Keratinocyte (primary cell): ENCODE measurements around the gene ARHGDIB. TPM values are rescaled to one million over a fixed set of nuclear protein-coding genes. Genes with fewer than 3 reads are reported as not detected.

Experiments used
- DNase-seq: peaks from one replicate; pipeline ENCODE4 v3.0.0-alpha.2; 2011; ENCODE audit warnings: low read depth, missing footprints, low spot score
- FAIRE-seq: peaks from 2 replicates; lab custom pipeline; 2011; peaks lifted over from hg19 to GRCh38; lab: Jason Lieb, UNC
- H2AFZ ChIP-seq: 2 replicates; pipeline ENCODE4 v1.6.0; 2012; ENCODE audit warnings: low read length, control low read depth, inconsistent platforms; ENCODE audit not compliant: control insufficient read depth
- H3K27ac ChIP-seq: 2 replicates; pipeline ENCODE4 v1.5.1; 2011; ENCODE audit warnings: low read length; ENCODE audit not compliant: control insufficient read depth, insufficient read depth
- H3K27me3 ChIP-seq: 3 replicates; pipeline ENCODE4 v1.6.0; 2011; ENCODE audit warnings: low read length; ENCODE audit not compliant: control insufficient read depth, insufficient read depth; ENCODE audit errors: extremely low read depth
- H3K36me3 ChIP-seq, 2 experiments: 2 replicates in 1 of 2; 3 replicates in 1 of 2; pipeline ENCODE4 v1.5.1; 2011; ENCODE audit warnings: low read length in 2 of 2, mild to moderate bottlenecking in 1 of 2; ENCODE audit not compliant: control insufficient read depth in 2 of 2, insufficient read depth in 2 of 2; ENCODE audit errors: extremely low read depth in 1 of 2
- H3K4me1 ChIP-seq: 3 replicates; pipeline ENCODE4 v1.5.1; 2011; ENCODE audit warnings: low read length; ENCODE audit not compliant: control insufficient read depth, insufficient read depth; ENCODE audit errors: extremely low read depth
- H3K4me2 ChIP-seq: 3 replicates; pipeline ENCODE4 v1.6.0; 2011; ENCODE audit warnings: low read depth, low read length; ENCODE audit not compliant: control insufficient read depth, insufficient read depth; ENCODE audit errors: extremely low read depth
- H3K4me3 ChIP-seq, 3 experiments: fragments of 200-600 bp in 1 of 3; sonication (generic) in 1 of 3; 2 replicates in 2 of 3; 3 replicates in 1 of 3; pipeline ENCODE4 v1.5.1; 2011 to 2016; ENCODE audit warnings: low read length in 3 of 3, mild to moderate bottlenecking in 3 of 3, control low read depth in 2 of 3, inconsistent platforms in 1 of 3, low read depth in 1 of 3, mixed read lengths in 1 of 3, mixed run types in 1 of 3, moderate library complexity in 1 of 3; ENCODE audit not compliant: control insufficient read depth in 2 of 3, insufficient read depth in 2 of 3; ENCODE audit errors: extremely low read depth in 1 of 3
- H3K79me2 ChIP-seq: 2 replicates; pipeline ENCODE4 v1.6.0; 2012; ENCODE audit warnings: low read length; ENCODE audit not compliant: control insufficient read depth, insufficient read depth
- H3K9ac ChIP-seq: 3 replicates; pipeline ENCODE4 v1.6.0; 2011; ENCODE audit warnings: low read length; ENCODE audit not compliant: control insufficient read depth, insufficient read depth; ENCODE audit errors: extremely low read depth
- H3K9me1 ChIP-seq: 3 replicates; pipeline ENCODE4 v1.6.0; 2011; ENCODE audit warnings: low read length; ENCODE audit not compliant: control insufficient read depth, insufficient read depth; ENCODE audit errors: extremely low read depth
- H3K9me3 ChIP-seq: 2 replicates; pipeline ENCODE4 v1.5.1; 2012; ENCODE audit warnings: low read depth, low read length; ENCODE audit not compliant: control insufficient read depth
- H4K20me1 ChIP-seq: 3 replicates; pipeline ENCODE4 v1.6.0; 2011; ENCODE audit warnings: low read length; ENCODE audit not compliant: control insufficient read depth, insufficient read depth; ENCODE audit errors: extremely low read depth
- EZH2 ChIP-seq: IDR thresholded peaks from one replicate; pipeline ENCODE4 v1.6.1; 2012; ENCODE audit warnings: inconsistent platforms, mild to moderate bottlenecking, low read length, moderate library complexity
- dilution Hi-C: fragments of 300-500 bp; cut with MboI; formaldehyde crosslinking; loops from one replicate; pipeline ENCODE4 v1.7.0; 2020; ENCODE audit warnings: low sequenced_read_pairs; ENCODE audit not compliant: extremely low pct_ligation_motif_present
- polyA plus RNA-seq, 5 experiments: library from polyadenylated mRNA; depleted of rRNA in 3 of 5; stranded (reverse) in 3 of 5; stranded (forward) in 1 of 5; unstranded in 1 of 5; fragments of >200 nt; gene quantifications; 1 replicate in 1 of 5; 2 replicates in 3 of 5; 3 replicates in 1 of 5; pipeline versions ENCODE4 v1.2.1 to v1.2.3, GENCODE V29; 2011 to 2012; ENCODE audit warnings: missing spikeins in 2 of 5, low read depth in 1 of 5, low replicate concordance in 1 of 5
- TF ChIP-seq, protein P1 (sequence below), 3 experiments: IDR thresholded peaks in 1 of 3; conservative IDR thresholded peaks in 1 of 3; optimal IDR thresholded peaks in 1 of 3; 2 replicates in 2 of 3; 3 replicates in 1 of 3; pipeline versions ENCODE3 to v1.5.1; 2011; ENCODE audit warnings: low read length in 3 of 3, mild to moderate bottlenecking in 3 of 3, moderate library complexity in 2 of 3, control low read depth in 1 of 3, inconsistent platforms in 1 of 3; ENCODE audit not compliant: insufficient read depth in 2 of 3; ENCODE audit errors: extremely low read depth in 1 of 3

Gene ARHGDIB
- polyA plus RNA-seq, 1 donor (not counting 4 experiments of a cell fraction or from before 2014, with no cell fraction given), result 164 TPM

DNA sequence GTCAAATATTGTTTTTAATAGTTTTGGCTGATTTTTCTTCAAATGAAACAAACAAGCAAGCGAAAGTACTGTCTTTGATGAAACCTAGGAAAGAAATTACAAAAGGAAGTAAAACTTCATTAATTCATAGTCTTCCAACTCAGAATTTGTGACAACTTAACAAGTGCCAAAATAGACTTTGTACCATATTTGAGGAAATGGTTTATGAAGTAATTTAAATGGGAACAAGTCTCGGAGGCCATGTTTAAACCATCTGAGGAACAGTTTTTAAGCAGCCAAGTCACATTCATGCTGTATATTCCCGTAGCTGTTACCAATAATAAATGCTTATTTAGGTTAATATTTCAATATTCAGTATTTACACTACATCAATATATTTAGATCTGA is 745 bp upstream of the ARHGDIB start:
- Histone ChIP-seq H3K79me2 (peaks cover 19% of the 10 kb centered on the region), H3K27ac (peak overlapping the region; percentile 88), H3K4me2 (peak overlapping the region; percentile 89), H3K36me3 (no peaks in the 10 kb centered on the region), H3K4me1 (peaks cover 22% of the 10 kb centered on the region), H3K9me1 (no peaks in the 10 kb centered on the region), H3K27me3 (no peaks in the 10 kb centered on the region), H2AFZ (peak overlapping the region; percentile 64), H3K9ac (peak overlapping the region; percentile 80), H3K9me3 (no peaks in the 10 kb centered on the region), H3K4me3 (peak overlapping the region in 2 of 3 experiments; percentile 79 to 83), H4K20me1 (no peaks in the 10 kb centered on the region)
- FAIRE-seq (no peak), DNase-seq (no peak)
- TF ChIP-seq, protein P1, sequence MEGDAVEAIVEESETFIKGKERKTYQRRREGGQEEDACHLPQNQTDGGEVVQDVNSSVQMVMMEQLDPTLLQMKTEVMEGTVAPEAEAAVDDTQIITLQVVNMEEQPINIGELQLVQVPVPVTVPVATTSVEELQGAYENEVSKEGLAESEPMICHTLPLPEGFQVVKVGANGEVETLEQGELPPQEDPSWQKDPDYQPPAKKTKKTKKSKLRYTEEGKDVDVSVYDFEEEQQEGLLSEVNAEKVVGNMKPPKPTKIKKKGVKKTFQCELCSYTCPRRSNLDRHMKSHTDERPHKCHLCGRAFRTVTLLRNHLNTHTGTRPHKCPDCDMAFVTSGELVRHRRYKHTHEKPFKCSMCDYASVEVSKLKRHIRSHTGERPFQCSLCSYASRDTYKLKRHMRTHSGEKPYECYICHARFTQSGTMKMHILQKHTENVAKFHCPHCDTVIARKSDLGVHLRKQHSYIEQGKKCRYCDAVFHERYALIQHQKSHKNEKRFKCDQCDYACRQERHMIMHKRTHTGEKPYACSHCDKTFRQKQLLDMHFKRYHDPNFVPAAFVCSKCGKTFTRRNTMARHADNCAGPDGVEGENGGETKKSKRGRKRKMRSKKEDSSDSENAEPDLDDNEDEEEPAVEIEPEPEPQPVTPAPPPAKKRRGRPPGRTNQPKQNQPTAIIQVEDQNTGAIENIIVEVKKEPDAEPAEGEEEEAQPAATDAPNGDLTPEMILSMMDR (optimal IDR thresholded peaks at IDR 0.05 in 1 of 3, IDR thresholded peaks at IDR 0.05 in 1 of 3, conservative IDR thresholded peaks at IDR 0.05 in 1 of 3; ENCODE audit: extremely low read depth in 1 of 3, insufficient read depth in 2 of 3, low read length in 3 of 3), result no peak
- no peak for TF ChIP-seq EZH2
- dilution Hi-C loops, result no loop called here

DNA sequence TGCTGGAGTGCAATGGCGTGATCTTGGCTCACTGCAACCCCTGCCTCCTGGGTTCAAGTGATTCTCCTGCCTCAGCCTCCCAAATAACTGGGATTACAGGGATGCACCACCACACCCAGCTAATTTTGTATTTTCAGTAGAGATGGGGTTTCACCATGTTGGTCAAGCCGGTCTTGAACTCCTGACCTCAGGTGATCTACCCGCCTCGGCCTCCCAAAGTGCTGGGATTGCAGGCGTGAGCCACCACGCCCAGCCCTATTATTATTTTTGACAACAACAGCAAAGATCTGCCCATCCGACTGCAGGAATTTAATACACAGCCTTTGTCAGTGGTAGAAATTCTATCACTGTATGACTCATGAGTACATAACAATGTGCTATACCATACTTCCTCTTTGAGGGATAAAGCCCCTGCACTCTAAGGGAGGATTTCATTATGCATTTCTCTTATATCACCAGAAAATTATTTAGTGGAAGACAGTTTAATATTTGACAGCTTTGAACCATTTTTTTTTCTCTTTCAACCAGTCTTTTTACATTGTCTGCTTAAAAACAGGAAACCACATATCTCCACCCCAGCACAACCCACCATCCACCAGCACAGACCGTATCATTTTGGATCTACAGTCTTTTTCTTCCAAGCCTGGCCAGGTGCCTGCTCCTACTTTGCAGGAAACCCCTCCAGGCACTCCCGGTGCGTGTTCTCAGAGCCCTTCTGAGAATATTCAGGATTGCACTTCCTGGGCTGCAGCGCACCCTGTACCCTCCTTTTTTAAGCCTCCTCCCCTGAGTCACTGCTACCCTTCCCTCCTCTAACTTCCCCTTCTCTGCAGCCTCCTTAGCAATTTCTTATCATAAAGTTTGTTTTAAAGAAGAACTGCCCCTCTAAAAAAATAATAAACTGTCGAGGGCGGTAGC is 594 bp downstream of the ARHGDIB start:
- H3K79me2 ChIP-seq, result peaks cover 19% of the 10 kb centered on the region
- DNase-seq (peak; percentile 57), FAIRE-seq (peak; percentile 83)
- no peaks in the 10 kb centered on the region for H3K36me3 ChIP-seq
- peak overlapping the region; percentile 41 to 83 (median 79) for H3K4me3 ChIP-seq
- H3K27me3 ChIP-seq, result no peaks in the 10 kb centered on the region
- no peak for TF ChIP-seq EZH2
- TF ChIP-seq, protein P1 (optimal IDR thresholded peaks at IDR 0.05 in 1 of 3, IDR thresholded peaks at IDR 0.05 in 1 of 3, conservative IDR thresholded peaks at IDR 0.05 in 1 of 3; ENCODE audit: extremely low read depth in 1 of 3, insufficient read depth in 2 of 3, low read length in 3 of 3), result peak in 1 of 3 experiments; percentile 14
- H3K4me2 ChIP-seq, result peak overlapping the region; percentile 89
- H3K9me1 ChIP-seq, result no peaks in the 10 kb centered on the region
- H3K27ac ChIP-seq, result peak overlapping the region; percentile 88
- no peaks in the 10 kb centered on the region for H3K9me3 ChIP-seq
- H2AFZ ChIP-seq, result peak overlapping the region; percentile 64
- H3K9ac ChIP-seq, result peak overlapping the region; percentile 80
- H4K20me1 ChIP-seq, result no peaks in the 10 kb centered on the region
- peaks cover 22% of the 10 kb centered on the region for H3K4me1 ChIP-seq
- dilution Hi-C loops, result no loop called here
